GM19467 (cell line): ENCODE measurements around the gene CLRN1.

Source experiments
- ATAC-seq: cut with Tn5 transposase; IDR thresholded peaks from one replicate; pipeline ENCODE4 v1.9.1; 2021; ENCODE audit warnings: mild to moderate bottlenecking, moderate library complexity; ENCODE audit not compliant: unreplicated experiment

CLRN1 gene

DNA sequence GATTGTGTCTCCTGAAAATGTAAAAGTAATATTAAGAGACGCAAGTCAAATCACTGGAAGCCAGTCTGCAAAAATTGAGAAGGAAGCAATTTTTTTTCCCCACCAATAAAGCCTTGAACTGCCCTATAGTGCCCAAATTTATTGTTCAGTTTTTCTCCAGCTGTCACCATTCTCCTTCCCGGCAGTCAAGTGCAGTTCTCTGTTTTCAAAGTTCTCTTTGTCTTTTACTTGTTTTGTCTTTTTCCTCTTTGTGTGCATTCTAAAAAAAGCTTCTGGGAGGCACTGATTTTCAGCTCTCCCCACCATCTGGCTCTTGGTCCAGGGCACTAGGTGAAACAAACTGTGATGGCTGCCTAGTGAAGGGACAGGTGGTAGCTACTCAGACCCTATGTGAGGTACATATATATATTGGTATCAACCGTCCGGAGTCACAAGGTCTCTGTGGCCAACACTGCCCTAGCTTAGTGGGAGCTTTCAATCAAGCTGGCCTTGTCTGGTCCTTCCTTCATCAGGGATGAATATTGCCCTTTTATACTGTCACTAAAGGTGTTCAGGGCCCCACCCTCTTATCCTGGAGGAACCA lies 6.1 kb upstream of the CLRN1 start:
- ATAC-seq: no peak

GRCh38 chr3:150975992-150976368 lies 3.5 kb upstream of the CLRN1 start:
- no peak for ATAC-seq

- no peak for ATAC-seq
Observed at GRCh38 chr3:150975086-150975991, 2.8 kb upstream of the CLRN1 start.

DNA sequence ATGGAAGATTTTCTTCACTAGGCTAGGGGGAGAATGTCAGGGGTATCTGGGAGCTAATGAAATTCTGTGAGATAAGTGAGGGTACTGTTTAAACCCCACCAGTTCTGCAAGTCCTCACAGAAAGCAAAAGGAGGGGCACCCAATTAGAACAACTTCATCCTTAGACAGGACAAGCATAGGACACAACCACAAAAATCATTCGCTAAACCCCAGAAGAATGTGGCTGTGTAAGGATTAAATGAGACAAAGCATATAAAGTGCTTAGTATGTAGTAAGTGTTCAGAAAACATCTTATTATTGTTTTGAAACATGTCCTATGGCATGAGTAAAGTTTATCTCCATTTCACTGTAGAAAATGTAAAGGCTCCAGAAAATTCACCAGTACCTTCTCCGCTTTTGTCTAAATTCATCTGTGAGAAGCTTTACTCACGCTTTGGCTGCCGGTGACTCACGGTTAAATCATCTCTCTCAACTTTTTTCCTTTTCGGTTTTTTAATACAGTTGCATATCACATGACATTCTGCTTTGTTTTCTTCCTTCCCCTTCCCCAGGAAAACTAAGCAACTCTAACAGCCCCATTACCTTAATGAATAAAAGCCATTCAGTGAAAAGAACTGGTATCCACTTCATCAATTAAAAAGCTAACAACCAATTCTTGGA lies 1.7 kb downstream of the CLRN1 start:
- no peak for ATAC-seq

DNA sequence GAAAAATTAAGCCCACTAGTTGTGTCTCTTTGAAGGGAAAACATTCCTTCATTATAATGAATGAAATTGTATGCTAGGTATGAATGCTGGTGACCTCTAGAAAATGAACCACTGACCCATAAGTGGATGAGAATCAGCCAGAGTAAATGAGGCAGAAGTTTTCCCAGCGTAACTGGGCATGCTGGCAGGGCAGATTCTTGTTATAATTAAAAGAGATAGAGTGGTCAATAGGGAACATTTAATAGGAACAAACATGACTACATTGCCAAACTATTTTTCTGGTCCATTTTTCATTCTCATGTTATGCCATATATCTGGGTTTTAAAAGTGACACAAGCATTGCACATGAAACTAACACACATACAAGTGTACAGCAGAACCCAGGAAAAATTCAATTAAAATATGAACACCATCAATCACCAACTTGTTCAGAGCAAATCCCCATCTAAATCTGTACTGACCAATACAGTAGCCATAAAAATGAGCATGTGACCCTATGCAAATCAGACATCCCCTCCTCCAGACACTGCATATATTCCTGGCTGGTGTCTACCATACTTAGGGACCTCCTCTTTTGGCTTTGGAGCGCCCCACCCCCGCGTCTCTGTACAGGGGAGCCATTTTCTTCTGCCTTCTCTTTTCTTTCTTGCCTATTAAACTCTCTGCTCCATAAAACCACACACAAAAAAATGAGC lies 4.0 kb downstream of the CLRN1 start:
- ATAC-seq: no peak

DNA sequence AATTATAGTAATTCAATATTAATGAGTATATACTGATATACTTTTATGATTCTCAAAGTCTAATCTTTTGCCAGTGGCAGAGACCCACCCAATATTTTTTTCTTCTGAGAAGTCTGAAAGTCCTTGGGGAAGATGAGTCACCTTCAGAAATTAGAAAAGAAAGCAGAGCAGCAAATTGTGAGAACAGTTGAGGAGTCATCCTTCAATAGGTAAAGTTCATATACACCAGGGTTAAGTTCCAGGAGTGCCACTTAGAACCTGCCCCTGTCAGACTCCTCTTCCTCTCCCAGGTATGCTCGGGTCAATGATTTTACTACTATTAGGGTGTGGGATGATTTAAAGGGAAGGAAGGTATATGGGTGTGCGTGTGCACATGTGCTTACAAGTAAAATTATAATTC lies 7.1 kb downstream of the CLRN1 start:
- ATAC-seq: no peak

DNA sequence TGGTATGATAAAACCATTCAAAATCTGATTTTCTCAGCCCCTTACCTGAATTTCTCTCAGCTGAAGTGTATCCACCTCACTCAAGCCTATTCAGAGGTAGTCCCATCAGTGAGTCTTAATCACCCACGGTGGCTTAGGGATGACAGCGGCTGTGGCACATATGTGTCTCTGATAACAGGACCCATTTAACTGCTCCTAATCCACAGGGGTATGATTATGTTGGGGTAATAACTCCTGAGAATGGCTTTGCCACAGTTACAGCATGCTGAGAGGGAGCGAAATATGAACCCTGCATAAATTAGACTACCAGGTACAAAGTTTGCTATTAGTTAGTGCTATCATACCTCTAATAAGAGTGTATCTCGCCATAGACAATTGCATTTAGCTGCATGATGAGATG lies 10.6 kb downstream of the CLRN1 start:
- no peak for ATAC-seq

DNA sequence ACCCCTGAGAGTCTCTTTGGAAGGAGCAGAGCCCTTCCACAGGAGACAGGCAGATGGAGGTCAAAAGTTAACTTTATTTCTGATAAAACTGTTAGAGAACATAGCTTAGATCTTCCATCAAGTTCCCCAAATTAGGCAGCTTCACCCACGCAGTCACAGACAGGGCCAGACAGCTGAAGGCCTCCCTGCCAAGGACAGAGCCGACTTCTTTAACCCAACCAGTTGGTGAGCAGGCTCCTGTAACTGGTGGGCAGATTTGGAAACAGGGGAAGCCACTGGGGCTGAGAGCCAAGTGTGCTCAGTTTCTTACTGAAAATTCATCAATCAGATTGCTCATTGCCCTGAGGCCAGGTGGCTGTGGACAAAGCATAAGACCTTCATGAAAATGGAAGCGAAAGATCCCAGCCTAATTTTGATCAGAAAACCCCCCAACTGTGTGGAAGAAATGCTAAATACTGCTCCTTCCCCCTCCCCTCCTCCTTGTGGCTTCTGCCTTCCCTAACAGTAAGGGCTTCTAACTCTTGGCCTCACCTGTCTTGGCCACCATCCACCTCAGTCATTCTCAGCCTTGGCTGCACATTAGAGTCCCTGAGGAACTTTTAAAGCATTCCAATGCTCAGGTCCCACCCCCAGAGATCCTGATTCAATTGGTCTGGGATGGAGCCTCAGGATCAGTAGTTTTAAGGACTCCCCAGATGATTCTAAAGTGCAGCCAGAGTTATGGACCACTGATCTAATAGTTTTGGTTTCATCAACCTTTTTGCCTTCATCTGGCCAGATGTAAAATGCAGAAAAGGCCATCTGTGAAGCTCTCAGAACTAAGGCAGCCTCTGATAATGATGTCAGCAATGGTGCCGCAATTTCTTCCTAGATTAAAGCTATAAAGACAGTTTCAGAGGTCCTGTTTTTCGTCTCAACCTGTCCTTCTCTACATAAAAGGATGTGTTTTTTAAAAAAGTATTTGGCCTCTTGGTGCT lies 11.5 kb downstream of the CLRN1 start:
- no peak for ATAC-seq

GRCh38 chr3:150958683-150959082 lies 13.8 kb downstream of the CLRN1 start:
- ATAC-seq: no peak

DNA sequence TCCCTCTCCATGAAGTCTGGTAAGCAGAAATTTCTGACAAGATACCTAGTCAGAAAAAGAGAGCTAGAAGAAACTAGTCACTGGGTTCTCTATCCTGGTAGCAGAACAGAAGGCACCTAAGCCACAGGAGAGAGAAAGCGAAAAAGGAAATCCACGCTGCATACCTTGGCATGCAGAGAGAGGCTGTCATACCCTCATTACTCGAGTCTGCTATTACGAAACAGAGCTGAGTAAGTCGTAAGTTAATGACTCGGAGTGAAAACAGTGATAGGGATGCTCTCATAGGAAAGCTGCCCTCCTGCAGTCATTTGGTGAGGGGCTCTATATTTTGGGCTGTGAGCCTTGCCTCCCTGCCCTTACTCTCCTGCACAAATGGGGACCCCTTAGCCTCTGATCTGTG lies 16.2 kb downstream of the CLRN1 start:
- ATAC-seq: no peak

- ATAC-seq: no peak
Observed at GRCh38 chr3:150951923-150952322, 20.6 kb downstream of the CLRN1 start.

DNA sequence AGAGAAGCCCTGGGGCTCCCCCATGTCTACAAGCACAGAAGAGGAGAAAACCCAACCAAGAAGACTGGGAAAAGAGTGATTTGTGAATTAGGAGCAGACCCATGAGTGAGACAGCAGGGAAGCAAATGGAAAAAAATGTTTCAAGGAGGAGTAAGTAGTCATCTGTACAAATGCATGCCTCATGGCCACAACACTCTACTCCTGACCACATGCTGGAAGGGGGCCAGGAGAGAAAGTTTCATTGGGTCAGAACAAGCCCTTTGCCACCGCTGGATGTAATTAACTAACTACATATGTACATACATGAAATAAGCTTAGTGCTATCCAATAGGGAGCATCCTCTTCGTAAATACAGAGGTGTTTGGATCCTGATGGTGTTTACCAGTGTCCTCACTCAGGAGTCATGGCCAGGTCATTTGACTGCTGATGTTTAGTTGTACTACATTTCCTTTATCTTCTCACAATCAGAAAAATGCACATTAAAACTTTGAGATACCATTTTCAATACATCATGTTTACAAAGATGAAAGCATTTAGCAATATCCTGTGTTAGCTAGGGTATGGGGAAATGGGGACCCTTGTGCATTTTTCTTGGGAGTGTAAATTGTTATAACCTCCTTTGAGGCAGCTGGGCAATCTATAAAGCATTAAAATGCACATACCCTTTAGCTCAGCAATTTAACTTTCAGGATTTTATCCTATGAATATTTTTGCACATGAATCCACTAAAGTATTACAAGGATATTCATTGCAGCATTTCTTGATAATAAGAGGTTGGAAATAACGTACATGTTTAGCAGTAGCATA lies 27.1 kb downstream of the CLRN1 start:
- ATAC-seq: no peak

- no peak for ATAC-seq
Observed at GRCh38 chr3:150942221-150942620, 30.3 kb downstream of the CLRN1 start.

GRCh38 chr3:150936693-150937092 lies 35.8 kb downstream of the CLRN1 start:
- ATAC-seq: no peak

GRCh38 chr3:150933473-150933995 lies 39.0 kb downstream of the CLRN1 start:
- no peak for ATAC-seq

DNA sequence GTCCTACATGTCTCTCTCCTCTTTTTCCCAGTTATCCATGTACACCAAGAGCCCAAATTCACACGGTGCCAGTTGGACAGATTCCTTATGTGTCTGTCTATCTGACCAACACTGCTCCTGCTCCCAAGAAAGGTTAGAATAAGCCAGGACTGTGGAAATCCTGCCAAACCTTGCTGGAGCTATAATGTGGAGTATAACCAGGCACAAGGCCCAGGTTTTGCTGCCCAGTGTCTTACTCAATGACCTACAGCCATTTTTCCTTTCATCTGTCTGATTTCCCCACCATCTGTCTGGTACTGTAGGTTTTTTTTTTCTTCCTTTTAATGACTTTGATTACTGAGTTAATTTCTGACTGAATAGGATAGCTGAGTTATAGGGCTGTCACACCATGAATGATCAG lies 40.8 kb downstream of the CLRN1 start:
- no peak for ATAC-seq

GRCh38 chr3:150930839-150931238 lies 41.7 kb downstream of the CLRN1 start:
- no peak for ATAC-seq

DNA sequence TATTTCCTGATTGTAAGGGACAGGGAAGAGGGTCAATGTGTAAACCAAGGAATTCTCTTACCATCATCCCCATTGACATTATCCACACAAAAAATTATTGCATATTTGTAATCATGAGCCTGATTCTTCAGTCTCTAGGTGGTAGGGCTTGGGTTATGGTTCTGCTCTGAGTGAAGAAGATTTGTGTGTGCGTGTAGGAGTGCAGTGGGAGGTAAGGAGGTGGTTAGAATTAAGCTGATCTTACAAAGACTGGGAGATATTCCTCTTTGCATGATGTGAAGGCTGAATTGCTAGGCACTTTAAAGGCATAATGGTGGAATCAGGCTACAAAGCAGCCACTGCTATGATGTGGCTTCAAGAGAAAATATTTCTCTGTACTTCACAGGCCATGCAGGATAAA lies 44.3 kb downstream of the CLRN1 start:
- no peak for ATAC-seq

GRCh38 chr3:150926328-150926727 lies 46.2 kb downstream of the CLRN1 start:
- ATAC-seq: no peak
